NCI-H2196 treated with DMSO at 0.1 percent for 48 hours (cell line): Measurements from ENCODE around the gene CLDN15.
"Not testable (repeated sequence)": the region's sequence is repeated elsewhere in the genome, so short reads cannot be mapped to it uniquely, and the experiment has no call there.

ENCODE experiments used
- DNase-seq: peaks from one replicate; lab custom pipeline; 2025; ENCODE audit not compliant: unreplicated experiment; lab: John Stamatoyannopoulos, UW

Gene CLDN15

GRCh38 chr7:101237206-101238067, at the start of gene CLDN15:
TSS of gene CLDN15 (minus strand) at chr7:101237802. CDS start at chr7:101237581, 221 bp downstream.
- DNase-seq: no peak

DNA sequence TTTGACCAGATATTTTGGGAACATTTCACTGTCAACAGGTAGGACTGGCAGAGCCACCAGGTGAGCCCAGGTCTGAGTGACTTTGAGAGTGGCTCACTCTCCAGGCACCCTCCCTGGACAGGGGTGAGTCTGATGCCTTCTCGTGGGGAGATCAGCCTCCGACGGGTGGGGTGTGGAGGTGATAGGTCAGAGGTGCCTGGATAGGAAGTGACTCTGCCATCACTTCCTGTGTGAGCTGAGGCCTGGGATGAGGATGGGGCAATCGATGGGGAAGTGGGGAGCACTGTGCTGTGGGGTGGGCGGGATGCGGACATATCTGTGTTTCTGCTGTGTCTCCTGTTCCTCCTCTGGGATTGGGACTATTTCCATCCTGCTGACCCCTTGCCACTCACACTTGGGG, 49.4 kb upstream of the CLDN15 start:
- no peak for DNase-seq

DNA sequence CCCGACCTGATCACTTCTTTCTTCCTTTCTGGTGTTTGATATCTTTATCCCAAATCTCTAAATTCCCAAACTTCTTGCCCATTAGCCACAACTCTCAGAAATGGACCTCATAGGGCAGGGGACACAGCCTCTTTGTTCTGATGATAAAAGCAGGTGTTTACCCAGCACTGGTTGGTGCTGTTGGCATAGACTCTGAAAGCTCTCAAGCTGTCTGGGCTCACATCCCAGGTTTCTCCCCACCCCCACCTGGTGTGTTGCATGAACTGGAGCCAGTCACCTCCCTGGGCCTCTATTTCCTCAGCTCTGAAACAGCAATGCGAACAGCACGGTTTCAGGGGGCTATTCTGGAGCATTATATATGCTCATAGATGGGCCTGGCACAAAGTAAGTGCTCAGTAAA, 48.3 kb upstream of the CLDN15 start:
- DNase-seq: peak; percentile 15

GRCh38 chr7:101285171-101285570, 47.6 kb upstream of the CLDN15 start:
- no peak for DNase-seq

DNA sequence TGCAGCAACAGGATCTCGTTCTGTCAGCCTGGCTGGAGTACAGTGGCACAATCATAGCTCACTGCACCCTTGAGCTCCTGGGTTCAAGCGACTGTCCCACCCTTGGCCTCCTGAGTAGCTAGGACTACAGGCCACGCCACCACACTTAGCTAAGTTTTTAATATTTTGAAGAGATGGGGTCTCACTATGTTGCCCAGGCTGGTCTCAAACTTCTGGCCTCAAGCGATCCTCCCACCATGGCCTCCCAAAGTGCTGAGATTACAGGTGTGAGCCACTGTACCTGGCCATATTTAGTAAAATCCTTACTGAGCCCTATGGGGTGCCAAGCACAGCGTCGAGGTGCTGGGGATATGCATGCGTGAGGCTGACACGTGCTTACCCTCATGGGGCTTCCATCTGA, 43.3 kb upstream of the CLDN15 start:
- DNase-seq: not testable (repeated sequence)

DNA sequence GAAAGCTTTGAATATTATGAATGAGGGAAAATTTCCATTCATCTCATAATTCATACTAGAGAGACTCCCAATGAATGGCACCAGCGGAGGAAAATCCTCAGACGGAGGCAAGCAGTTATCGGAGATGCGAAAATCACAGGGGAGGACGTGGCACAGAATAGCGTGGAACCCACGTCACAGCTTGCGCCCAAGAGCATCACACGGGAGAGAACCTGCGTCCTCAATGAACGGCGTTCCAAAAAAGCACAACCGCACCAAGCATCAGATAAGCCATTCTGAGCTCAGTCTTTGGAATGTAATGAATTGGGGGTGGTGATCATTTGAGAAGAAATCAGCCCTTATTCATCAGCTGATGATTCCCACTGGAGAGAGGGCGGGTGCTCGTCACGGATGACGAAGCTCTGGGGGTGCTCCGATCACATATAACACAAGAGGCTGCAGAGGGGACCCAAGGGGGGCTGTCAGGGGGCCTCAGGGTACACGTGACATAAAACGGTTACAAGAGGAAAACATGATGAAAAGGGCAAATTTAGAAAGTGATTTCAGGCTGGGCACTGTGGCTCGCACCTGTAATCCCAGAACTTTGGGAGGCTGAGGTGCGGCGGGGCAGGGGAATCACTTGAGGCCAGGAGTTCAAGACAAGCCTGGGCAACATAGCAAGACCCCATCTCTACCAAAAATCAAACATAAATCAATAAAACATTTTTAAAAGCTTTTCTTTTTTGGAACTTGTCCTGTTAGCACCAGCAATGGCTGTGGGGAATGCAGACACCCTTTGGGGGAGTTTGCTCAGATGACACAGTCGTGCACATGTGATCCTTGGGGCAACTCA, 41.1 kb upstream of the CLDN15 start:
- no peak for DNase-seq

GRCh38 chr7:101277155-101277554, 39.6 kb upstream of the CLDN15 start:
- no peak for DNase-seq

DNA sequence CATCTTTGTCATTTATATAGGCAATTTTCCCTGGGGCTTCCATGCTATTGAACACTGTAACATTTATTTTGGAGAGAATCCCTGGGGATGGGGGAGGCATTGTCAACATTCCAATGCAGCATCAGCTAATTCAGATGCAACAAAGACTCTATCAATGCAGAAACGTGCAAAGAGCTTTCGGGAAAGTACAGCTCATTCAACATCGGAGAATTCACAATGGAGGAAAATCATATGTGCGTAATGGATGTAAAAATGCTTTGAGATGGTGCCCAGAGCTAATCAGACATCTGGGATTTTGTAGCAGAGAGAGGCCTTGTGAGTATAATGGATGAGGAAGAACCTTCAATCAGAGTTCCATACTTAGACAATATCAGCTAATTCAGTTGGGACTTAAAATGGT, 35.6 kb upstream of the CLDN15 start:
- DNase-seq: no peak

- no peak for DNase-seq
These were observed 33.4 kb upstream of the CLDN15 start for GRCh38 chr7:101271021-101271420.

DNA sequence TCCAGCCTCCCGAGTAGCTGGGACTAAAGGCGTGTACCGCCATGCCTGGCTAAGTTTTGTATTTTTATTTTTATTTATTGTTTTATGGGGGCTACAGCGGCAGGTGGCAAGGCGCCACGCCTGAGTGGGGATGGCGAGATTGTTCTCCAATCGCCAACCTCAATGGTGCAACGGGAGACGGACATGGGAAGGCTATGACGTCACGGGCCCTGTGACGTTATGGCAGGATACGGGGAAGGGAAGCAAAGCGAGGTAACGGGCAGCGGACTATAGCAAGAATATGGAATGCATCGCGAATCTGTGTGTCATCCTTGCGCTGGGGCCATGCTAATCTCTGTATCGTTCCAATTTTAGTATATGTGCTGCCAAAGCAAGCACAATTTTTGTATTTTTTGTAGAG, 32.1 kb upstream of the CLDN15 start:
- no peak for DNase-seq

DNA sequence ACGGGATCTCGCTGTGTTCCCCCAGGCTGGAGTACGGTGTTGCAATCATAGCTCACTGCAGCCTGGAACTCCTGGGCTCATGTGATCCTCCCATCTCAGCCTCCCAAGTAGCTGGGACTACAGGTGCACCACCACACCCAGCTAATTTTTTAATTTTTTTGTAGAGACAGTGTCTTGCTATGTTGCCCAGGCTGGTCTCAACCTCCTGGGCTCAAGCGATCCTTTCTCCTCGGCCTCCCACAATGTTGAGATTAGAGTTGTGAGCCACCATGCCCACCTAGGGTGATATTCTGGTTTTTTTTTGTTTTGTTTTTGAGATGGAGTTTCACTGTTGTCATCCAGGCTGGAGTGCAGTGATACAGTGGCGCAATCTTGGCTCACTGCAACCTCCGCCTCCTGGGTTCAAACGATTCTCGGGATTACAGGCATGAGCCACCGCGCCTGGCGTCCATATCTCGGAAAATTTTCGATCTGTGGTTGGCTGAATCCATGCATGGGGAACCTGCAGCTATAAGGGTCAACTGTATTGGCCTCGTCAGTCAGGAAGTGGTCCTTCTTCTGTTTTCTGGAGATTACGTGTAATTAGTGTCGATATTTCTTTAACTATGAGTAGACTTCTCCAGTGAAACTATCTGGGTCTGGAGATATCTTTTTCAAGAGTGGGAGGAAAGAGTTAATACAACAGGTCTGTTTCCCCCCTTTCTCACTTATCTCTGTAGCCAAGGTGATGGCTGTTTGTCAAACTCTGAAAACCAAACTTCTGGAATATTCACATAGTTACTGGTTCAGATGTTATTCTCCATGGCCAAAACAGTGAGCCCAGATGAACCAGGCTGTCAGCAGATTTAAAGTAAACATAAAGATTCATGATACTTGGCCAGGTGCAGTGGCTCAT, 28.3 kb upstream of the CLDN15 start:
- no peak for DNase-seq

DNA sequence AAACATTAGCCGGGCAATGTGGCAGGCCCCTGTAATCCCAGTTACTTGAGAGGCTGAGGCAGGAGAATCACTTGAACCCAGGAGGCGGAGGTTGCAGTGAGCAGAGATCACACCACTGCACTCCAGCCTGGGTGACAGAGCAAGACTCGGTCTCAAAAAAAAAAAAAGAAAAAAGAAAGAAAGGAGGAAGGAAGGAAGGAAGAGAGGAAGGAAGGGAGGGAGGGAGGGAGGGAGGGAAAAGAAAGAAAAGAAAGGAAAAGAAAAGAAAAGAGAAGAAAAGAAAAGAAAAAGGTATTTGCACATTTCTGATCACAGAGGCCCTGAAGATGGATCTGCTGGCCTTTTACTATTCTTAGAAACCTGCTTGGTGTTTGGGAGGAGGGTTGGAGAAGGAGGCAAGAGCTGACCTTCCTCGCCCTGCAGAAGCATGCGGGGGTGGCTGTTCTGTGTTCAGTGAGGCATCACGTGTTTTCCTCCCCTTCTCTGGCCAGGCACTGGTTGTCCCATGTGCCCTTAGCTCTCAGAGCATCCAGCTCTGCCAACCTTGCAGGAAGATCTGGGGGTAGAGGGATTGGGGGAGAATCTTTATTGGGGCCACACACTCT, 26.6 kb upstream of the CLDN15 start:
- not testable (repeated sequence) for DNase-seq

DNA sequence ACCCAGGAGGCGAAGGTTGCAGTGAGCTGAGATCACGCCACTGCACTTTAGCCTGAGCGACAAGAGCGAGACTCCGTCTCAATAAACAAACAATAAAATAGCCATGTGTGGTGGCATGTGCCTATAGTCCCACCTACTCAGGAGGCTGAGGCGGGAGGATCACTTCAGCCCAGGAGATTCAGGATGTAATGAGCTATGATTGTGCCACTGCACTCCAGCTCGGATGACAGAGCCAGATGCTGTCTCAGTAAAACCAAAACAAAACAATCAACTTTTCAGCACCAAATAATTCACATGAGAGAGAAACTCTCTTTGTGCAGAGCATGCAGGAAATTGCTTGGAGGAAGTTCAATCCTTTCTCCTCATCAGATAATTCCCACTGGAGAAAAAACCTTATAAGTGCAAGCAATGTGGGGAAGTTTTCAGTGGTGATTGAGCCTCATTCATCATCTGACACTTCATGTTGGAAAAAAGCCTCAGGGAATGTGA, 20.7 kb upstream of the CLDN15 start:
- DNase-seq: no peak

GRCh38 chr7:101255796-101256195, 18.2 kb upstream of the CLDN15 start:
- DNase-seq: no peak

GRCh38 chr7:101253199-101253598, 15.6 kb upstream of the CLDN15 start:
- DNase-seq: not testable (repeated sequence)

DNA sequence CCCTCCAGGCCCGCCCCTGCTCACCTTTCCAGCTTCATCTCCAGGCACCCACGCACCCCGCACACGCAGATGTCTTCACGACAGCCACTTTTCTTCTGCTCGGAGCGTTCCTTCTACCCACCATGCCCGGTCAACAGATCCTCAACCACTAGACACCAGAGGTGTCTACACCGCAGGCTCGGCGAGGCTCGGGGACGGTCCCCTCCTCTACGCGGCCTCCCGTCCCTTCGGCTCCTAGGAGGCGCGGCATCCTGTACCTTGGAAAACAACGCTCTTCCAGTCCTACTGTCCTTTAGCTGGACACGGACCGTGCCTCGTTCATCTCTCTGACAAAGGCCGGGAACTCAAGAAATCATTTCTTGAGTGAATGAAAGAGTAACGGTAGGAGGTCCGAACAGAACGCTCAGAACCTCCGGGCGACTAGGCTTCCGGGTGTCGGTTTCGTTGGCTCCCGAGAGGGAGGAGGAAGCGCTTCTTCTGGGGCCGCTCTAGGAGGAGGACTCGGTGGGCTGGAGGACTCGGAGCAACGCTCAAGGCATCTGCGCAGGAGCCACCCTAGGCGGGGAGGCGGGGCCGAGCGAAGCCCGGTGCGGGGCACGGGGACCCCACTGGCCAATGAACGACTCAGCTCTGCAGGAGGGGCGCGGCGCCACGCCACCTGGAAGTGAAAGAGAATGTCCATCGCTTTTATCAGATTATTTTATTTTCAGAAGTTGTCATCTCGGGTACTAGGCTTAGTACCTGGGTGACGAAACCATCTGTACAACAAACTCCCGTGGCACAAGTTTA, 14.5 kb upstream of the CLDN15 start:
- DNase-seq: peak; percentile 90

DNA sequence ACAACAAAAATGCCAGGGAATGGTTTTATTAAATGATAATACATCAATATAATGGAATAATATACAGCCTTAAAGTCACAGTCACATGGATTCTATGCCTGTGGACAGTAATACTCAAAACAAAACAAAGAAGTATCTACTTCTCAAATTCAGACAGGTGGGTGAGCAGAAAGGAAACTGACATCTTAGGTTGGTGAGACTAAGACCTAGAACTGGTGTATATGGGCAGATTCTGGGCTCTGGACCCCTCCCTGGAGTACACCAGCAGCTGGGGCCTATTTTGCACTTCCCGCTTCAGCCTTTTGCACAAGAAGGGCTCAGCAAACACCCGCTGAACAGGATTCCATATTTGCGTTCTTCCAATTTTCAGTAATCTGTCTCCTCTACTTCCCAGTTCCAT, 12.7 kb upstream of the CLDN15 start:
- DNase-seq: no peak

GRCh38 chr7:101248276-101248675, 10.7 kb upstream of the CLDN15 start:
- no peak for DNase-seq

GRCh38 chr7:101245147-101245668, 7.6 kb upstream of the CLDN15 start:
- DNase-seq: no peak
